ENCODE data around the gene TBCA.

The TBCA gene

GRCh38 chr5:77744116-77744515 lies 32.0 kb downstream of the TBCA start:
- no peak for DNase-seq (ENCODE audit: low spot score)
- POLR2A ChIA-PET (ENCODE audit: low non-redundant PET) = no interaction called here
- H3K27ac ChIP-seq = no peak overlapping the region
- TF ChIP-seq CTCF (conservative IDR thresholded peaks at IDR 0.05; ENCODE audit: low read depth) = no peak
- CTCF ChIA-PET = no interaction called here

DNA sequence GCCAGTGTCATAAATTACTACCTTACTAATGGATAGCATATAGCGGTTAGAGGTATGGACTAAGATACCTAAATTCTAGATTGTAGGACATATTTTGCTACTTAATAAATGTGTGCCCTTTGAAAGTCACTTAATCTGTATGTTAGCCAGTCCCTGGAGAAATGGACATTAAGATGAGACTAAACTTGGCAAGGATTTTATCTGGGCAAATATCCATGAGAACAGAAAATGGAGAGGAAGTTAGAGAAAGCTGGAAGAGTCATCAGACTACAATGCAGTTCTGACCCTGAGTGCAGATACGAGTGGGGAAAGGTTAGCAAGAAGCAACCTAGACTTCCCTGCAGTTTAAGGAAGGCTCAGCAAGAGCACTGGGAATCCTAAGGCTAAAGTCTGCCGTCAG lies 33.0 kb downstream of the TBCA start:
- DNase-seq (ENCODE audit: low spot score) = no peak
- H3K27ac ChIP-seq = no peak overlapping the region
- TF ChIP-seq CTCF (conservative IDR thresholded peaks at IDR 0.05; ENCODE audit: low read depth) = no peak
- CTCF ChIA-PET = no interaction called here
- POLR2A ChIA-PET (ENCODE audit: low non-redundant PET) = no interaction called here

DNA sequence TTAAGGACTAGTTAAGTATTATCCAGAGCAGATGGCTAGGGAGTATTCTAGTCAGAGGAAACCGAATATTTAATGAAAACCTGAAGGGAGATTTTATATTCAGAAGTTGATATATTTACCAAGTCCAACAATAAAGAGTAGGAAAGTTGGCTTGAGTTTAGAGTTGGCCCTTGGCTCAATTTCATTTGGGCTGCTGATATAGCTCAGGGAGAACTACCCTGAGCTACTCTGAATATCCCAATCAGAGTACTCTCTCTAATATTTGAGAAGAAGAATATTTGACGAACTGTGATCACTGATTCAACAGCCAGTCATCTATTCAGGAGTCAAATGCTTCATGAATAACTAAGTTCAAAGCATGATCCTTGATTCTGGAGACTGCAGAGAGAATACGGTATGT lies 34.5 kb downstream of the TBCA start:
- no peak for TF ChIP-seq CTCF (conservative IDR thresholded peaks at IDR 0.05; ENCODE audit: low read depth)
- CTCF ChIA-PET = no interaction called here
- DNase-seq (ENCODE audit: low spot score) = no peak

GRCh38 chr5:77734885-77735284 lies 41.3 kb downstream of the TBCA start:
- DNase-seq (ENCODE audit: low spot score) = no peak
- ChIA-PET CTCF (no interaction called here), POLR2A (ENCODE audit: low non-redundant PET) (no interaction called here)
- no peak for TF ChIP-seq CTCF (conservative IDR thresholded peaks at IDR 0.05; ENCODE audit: low read depth)
- no peak overlapping the region for H3K27ac ChIP-seq

More for the DNA sequence above, 34.5 kb downstream of the TBCA start:
- H3K27ac ChIP-seq = no peak overlapping the region
- POLR2A ChIA-PET (ENCODE audit: low non-redundant PET) = no interaction called here

GRCh38 chr5:77733130-77733529 lies 43.0 kb downstream of the TBCA start:
- H3K27ac ChIP-seq = no peak overlapping the region
- ChIA-PET CTCF (interaction anchor here (0.6 kb wide), 2 partner anchors 589 to 603 kb away, joined by 3 to 6 read pairs; no protein-coding TSS in a partner anchor), POLR2A (ENCODE audit: low non-redundant PET) (no interaction called here)
- no peak for DNase-seq (ENCODE audit: low spot score)
- no peak for TF ChIP-seq CTCF (conservative IDR thresholded peaks at IDR 0.05; ENCODE audit: low read depth)

DNA sequence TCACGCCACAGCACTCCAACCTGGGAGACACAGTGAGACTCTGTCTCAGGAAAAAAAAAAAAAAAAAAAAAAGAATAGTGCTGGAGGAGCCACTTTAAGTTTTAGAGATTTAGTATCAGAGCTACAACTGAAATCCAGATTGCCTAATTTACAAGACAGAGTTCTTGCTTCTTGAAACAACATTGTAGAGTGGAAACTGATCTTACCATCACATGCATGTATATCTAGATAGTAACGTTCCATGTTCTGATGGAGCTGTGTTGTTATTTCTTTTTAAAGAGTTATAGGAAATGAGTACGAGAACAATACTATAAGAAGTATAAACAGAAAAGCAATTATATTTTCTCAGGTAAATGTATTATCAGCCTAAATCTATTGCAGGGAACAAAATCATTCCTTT lies 48.9 kb downstream of the TBCA start:
- DNase-seq (ENCODE audit: low spot score) = no peak
- POLR2A ChIA-PET (ENCODE audit: low non-redundant PET) = no interaction called here
- no peak for TF ChIP-seq CTCF (conservative IDR thresholded peaks at IDR 0.05; ENCODE audit: low read depth)
- CTCF ChIA-PET = no interaction called here
- H3K27ac ChIP-seq = no peak overlapping the region

- ChIA-PET POLR2A (ENCODE audit: low non-redundant PET) (no interaction called here), CTCF (interaction anchor here (0.8 kb wide), 1 partner anchor 10 kb away, joined by 3 read pairs; no protein-coding TSS in a partner anchor)
- DNase-seq (ENCODE audit: low spot score) = no peak
- no peak for TF ChIP-seq CTCF (conservative IDR thresholded peaks at IDR 0.05; ENCODE audit: low read depth)
- H3K27ac ChIP-seq = no peak overlapping the region
These were observed 50.5 kb downstream of the TBCA start for GRCh38 chr5:77725616-77726015.

Data from RWPE1 (cell line).